ENCODE measurements around the gene ATG14. TPM values are rescaled to one million over a fixed set of nuclear protein-coding genes. Genes with fewer than 3 reads are reported as not detected.

The ATG14 gene
- polyA plus RNA-seq, 3 donors: 1.8 to 6.8 (median 3.3) TPM

GRCh38 chr14:55339770-55340169 lies 71.9 kb downstream of the ATG14 start:
- H3K9me3 ChIP-seq (replicated peaks in 1 of 2; ENCODE audit: control insufficient read depth in 1 of 2, insufficient read depth in 1 of 2, low read length in 2 of 2): no peaks in the 10 kb centered on the region
- no peaks in the 10 kb centered on the region for H3K9me3 Mint-ChIP-seq
- H3K4me2 ChIP-seq (replicated peaks; ENCODE audit: extremely low read depth, low read length, poor library complexity, severe bottlenecking): no peak overlapping the region
- no peak for TF ChIP-seq CTCF (IDR thresholded peaks at IDR 0.05)
- H3K27me3 Mint-ChIP-seq (ENCODE audit: low read depth in 3 of 3): no peaks in the 10 kb centered on the region
- H3K36me3 Mint-ChIP-seq: peaks cover 2 to 9% of the 10 kb centered on the region in 2 donors
- H2AFZ ChIP-seq (ENCODE audit: insufficient read depth, low read depth, low read length, poor library complexity, severe bottlenecking): no peak overlapping the region
- no peaks in the 10 kb centered on the region for H3K27me3 ChIP-seq (ENCODE audit: control insufficient read depth in 2 of 2, insufficient read depth in 2 of 2, low read length in 2 of 2)
- no peak overlapping the region for H3K4me3 ChIP-seq (replicated peaks in 1 of 3; ENCODE audit: low read depth in 2 of 3, low read length in 3 of 3)
- peak overlapping the region in 1 of 7 donors; percentile 32 for H3K27ac Mint-ChIP-seq
- no peak overlapping the region for H3K4me3 Mint-ChIP-seq
- H4K20me1 ChIP-seq (ENCODE audit: insufficient read depth, low read length): peaks cover 74% of the 10 kb centered on the region
- H3K9ac ChIP-seq (ENCODE audit: insufficient read depth, low read length, poor library complexity, severe bottlenecking): no peak overlapping the region
- H3K79me2 ChIP-seq (ENCODE audit: insufficient read depth, low read length): peaks cover 90% of the 10 kb centered on the region
- H3K36me3 ChIP-seq (replicated peaks in 1 of 2; ENCODE audit: control insufficient read depth in 1 of 2, insufficient read depth in 2 of 2, low read length in 2 of 2): no peaks in the 10 kb centered on the region
- H3K27ac ChIP-seq (ENCODE audit: low read depth in 1 of 2, low read length in 2 of 2): peak overlapping the region in 1 of 2 donors; percentile 36
- peaks cover 0 to 10% of the 10 kb centered on the region in 2 donors for H3K4me1 ChIP-seq (ENCODE audit: control insufficient read depth in 1 of 2, insufficient read depth in 2 of 2, low read length in 2 of 2)
- no peak for DNase-seq
- H3K4me1 Mint-ChIP-seq: peaks cover 22% of the 10 kb centered on the region
- intact Hi-C loops (cut with micrococcal nuclease): loop anchor here in 1 of 2 donors (10.0 kb wide), 1 partner anchor 55 kb away; no protein-coding TSS in a partner anchor
- 88% methylated on average over 1 of the region's 2 CpGs for WGBS (ENCODE audit: insufficient coverage)

- Histone ChIP-seq H3K4me1 (ENCODE audit: control insufficient read depth in 1 of 2, insufficient read depth in 2 of 2, low read length in 2 of 2) (peaks cover 0 to 7% of the 10 kb centered on the region in 2 donors), H3K4me2 (replicated peaks; ENCODE audit: extremely low read depth, low read length, poor library complexity, severe bottlenecking) (no peak overlapping the region), H3K9ac (ENCODE audit: insufficient read depth, low read length, poor library complexity, severe bottlenecking) (no peak overlapping the region), H2AFZ (ENCODE audit: insufficient read depth, low read depth, low read length, poor library complexity, severe bottlenecking) (no peak overlapping the region), H3K36me3 (replicated peaks in 1 of 2; ENCODE audit: control insufficient read depth in 1 of 2, insufficient read depth in 2 of 2, low read length in 2 of 2) (no peaks in the 10 kb centered on the region), H3K27ac (ENCODE audit: low read depth in 1 of 2, low read length in 2 of 2) (no peak overlapping the region), H3K27me3 (ENCODE audit: control insufficient read depth in 2 of 2, insufficient read depth in 2 of 2, low read length in 2 of 2) (no peaks in the 10 kb centered on the region), H4K20me1 (ENCODE audit: insufficient read depth, low read length) (peaks cover 70% of the 10 kb centered on the region), H3K9me3 (replicated peaks in 1 of 2; ENCODE audit: control insufficient read depth in 1 of 2, insufficient read depth in 1 of 2, low read length in 2 of 2) (no peaks in the 10 kb centered on the region), H3K79me2 (ENCODE audit: insufficient read depth, low read length) (peaks cover 80% of the 10 kb centered on the region), H3K4me3 (replicated peaks in 1 of 3; ENCODE audit: low read depth in 2 of 3, low read length in 3 of 3) (no peak overlapping the region)
- H3K27me3 Mint-ChIP-seq (ENCODE audit: low read depth in 3 of 3): no peaks in the 10 kb centered on the region
- peaks cover 11 to 16% of the 10 kb centered on the region in 2 donors for H3K36me3 Mint-ChIP-seq
- intact Hi-C loops (cut with micrococcal nuclease): loop anchor here in 1 of 2 donors (10.0 kb wide), 1 partner anchor 52 kb away; no protein-coding TSS in a partner anchor
- no peak for DNase-seq
- peaks cover 26% of the 10 kb centered on the region for H3K4me1 Mint-ChIP-seq
- H3K27ac Mint-ChIP-seq: peak overlapping the region in 2 of 7 donors; percentile 37 to 76
- H3K4me3 Mint-ChIP-seq: no peak overlapping the region
- 100% methylated on average over 2 of the region's 3 CpGs for WGBS (ENCODE audit: insufficient coverage)
- no peaks in the 10 kb centered on the region for H3K9me3 Mint-ChIP-seq
- TF ChIP-seq CTCF (IDR thresholded peaks at IDR 0.05): no peak
These were observed 74.9 kb downstream of the ATG14 start for GRCh38 chr14:55336691-55337090.

Measured in CD14-positive monocyte (primary cell).